GM19455 (cell line): ENCODE measurements around the gene ABCA4.

Experiments
- ATAC-seq: cut with Tn5 transposase; IDR thresholded peaks from one replicate; pipeline ENCODE4 v1.9.1; 2021; ENCODE audit not compliant: unreplicated experiment

ABCA4 gene

DNA sequence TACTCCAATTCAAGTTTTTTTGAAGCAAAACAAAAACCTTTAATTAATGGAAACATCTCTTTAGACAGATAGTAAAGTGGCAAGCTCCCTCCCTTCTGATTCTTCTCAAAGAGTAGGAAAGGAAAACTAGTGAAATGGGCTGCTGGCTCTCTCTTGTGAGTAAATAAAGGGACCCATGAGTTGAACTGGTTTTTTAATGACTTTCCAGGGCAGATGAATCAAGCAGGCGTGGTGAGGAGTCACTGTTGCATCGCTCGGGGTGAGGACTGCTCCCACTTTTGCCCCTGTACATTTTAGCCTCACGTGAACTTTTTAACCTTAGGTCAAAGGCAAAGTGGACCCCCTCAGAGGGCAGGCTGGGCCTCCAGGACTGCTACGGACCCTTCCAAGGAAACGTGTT, 64.8 kb downstream of the ABCA4 start:
- ATAC-seq: no peak

DNA sequence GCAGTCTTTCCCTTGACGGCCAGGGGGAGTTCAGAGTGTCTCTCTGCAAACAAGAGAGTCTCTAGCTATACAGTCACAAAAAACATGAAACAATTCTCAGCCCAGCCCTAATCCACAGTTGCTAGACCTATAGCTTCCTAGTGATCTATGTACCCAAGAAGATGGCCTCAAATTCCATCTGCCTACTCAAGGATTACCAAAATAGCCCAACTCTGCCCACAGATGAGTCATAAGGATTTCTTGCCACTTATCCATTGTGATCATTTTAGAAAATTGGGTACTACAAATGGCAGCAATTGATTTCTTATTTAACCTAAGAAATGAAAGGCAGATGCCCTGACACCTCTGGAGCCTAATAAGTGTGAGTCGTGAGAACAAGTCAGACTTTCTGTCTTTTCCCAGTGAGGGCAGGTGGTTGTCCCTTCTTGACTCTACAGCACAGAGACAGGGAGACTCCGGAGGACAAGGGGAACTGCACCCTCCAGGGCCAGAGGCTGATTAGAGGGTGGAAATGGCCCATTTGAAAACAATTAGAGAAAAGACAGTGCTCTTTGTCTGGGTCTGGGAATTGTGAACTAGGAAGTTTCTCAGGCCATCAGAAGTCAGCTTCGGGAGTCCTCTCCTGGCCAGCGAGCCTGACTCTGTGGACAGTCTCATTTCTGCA, 65.4 kb downstream of the ABCA4 start:
- no peak for ATAC-seq

DNA sequence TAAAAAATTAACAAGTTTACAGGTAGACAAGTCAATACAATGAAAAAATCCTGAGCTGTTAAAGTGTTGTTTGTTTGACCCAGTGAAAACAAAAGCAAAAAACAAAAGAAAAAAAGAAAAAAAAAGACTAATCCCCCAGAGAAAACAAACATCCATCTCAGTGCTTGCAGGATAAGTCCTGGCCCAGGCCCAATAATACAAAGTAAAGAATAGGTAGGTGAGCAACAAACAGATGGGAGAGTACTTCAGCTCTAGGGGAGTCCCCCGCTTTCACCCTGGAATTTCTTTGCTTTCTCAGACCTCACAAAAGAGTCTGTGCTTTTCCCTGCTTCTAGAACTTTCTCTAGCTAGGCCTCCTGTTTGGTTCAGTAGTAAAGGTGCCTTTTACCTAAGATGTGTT, 70.3 kb downstream of the ABCA4 start:
- ATAC-seq: no peak

GRCh38 chr1:94050254-94050653, 70.7 kb downstream of the ABCA4 start:
- no peak for ATAC-seq

GRCh38 chr1:94049791-94050190, 71.2 kb downstream of the ABCA4 start:
- ATAC-seq: no peak

DNA sequence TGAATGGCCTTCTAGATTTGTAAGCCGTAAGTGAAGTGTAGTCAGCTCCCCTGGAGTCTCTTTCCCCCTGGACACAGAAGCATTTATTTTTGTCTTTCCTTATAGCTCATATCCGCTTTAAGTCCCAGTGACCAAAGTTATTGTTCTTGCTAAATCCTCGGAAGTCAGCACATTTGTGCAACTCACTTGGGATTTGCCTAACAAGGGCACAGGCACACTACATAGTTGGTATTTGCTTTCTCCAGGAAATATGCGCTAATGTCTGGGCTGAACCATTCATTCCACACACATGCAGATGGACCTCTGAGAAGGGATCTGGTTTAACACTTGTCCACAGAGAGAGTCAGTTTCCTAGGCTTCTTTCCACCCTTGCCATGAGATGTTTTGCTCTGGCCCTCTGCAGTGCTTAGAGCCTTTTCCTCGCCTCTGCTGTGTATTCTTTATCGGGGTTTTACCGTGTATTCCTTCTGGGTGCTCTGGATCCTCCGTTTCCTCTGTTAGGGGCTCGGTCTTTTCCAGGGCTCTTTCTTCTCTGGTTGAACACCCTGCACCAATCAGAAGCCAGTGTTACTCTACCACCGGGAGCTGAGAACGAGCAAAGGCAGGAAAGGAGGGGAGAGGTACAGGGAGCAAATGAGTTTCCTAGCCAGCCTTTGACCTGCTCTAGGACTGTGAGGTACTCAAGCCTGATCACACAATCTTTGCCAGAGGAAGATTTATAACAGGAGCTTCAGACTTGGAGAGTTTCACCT, 72.4 kb downstream of the ABCA4 start:
- no peak for ATAC-seq

GRCh38 chr1:94047949-94048348, 73.0 kb downstream of the ABCA4 start:
- ATAC-seq: no peak

- no peak for ATAC-seq
These were observed 75.4 kb downstream of the ABCA4 start for GRCh38 chr1:94045465-94046056.

DNA sequence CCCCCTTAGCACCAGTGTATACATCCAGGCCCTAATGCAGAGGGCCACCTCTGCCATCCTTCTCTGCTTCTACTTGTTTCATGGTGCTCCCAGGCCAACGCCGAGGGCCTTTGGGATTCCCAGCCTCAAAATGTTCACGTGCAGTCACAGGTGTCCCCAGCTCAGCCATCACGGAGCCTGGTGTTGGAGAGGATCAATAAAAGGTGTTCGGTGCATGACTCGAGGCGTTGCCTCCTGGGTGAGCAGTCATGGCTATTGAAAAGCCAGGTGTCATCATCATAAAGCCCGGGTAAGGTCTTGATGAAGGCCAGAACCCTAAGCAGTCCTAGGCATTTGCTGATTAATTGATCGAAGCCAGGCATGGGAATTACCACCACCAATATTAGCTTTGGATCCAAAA, 76.1 kb downstream of the ABCA4 start:
- ATAC-seq: no peak

DNA sequence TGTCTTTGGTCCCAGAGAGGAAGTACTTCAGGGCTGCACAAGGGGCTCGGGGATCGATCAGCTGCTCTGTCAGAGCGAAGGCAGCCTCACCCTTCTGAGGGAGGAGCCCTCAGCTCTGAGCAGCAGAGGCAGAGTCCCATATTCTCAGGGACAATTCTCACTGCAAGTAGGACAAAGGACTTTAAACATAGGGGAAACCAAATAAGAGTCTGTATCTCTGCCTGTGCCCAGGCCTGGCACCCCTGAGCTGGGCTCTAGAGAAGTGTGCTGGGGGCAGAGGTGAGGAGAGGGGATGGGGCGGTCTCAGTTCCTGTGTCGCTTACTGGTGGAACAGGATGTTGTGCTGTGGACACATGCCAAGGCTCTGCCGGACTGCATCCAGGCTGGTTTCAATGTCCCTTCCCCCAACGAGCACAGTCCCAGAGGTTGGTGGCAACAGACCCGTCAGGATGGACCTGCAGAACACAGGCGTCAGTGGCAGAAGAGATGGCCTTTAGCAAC, 76.6 kb downstream of the ABCA4 start:
- no peak for ATAC-seq

- no peak for ATAC-seq
These were observed 77.1 kb downstream of the ABCA4 start for GRCh38 chr1:94043738-94044289.

GRCh38 chr1:94042388-94042787, 78.6 kb downstream of the ABCA4 start:
- no peak for ATAC-seq

- ATAC-seq: no peak
These were observed 80.9 kb downstream of the ABCA4 start for GRCh38 chr1:94039871-94040569.

- no peak for ATAC-seq
These were observed 81.5 kb downstream of the ABCA4 start for GRCh38 chr1:94039514-94039870.

DNA sequence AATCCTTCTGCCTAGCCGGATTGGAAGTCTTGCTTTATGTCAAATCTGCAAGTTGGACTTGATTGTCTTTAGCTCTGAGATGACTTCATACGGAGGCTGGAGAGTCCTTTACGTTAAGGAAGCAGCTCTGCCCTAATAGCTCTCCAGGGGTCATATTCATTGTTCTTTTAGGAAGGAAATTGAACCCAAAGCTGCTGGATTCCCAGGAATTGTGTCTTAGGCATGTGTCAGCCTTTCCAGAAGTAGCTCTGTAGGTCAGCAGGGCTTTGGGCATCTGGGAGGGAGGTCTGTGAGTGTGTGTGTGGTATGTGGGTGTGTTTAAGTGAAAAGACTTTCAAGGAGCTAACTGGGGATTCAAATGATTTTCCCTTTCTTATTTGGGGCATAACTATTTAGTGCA, 82.4 kb downstream of the ABCA4 start:
- ATAC-seq: no peak

- peak; percentile 46 for ATAC-seq
These were observed 83.3 kb downstream of the ABCA4 start for GRCh38 chr1:94037392-94038229.

- ATAC-seq: no peak
These were observed 84.2 kb downstream of the ABCA4 start for GRCh38 chr1:94036730-94037129.

DNA sequence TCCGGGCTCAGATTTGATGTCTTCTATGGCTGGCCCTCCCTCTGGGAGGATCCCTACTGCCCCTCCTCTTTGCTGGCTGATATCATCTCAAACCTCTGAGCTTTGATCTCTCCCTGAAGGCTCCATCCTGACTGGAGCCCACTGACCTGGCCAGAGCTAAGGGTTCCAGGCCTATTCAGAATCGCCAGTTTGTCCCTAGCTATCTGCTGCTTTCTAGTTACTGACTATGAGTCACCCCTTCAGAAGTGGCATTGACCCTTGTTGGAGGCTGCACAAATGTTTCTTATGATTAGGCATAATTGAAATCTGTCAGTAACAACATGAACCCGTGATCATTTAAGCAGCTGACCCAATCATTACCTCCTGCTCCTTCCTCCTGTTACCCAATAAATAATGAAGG, 87.1 kb downstream of the ABCA4 start:
- ATAC-seq: no peak

DNA sequence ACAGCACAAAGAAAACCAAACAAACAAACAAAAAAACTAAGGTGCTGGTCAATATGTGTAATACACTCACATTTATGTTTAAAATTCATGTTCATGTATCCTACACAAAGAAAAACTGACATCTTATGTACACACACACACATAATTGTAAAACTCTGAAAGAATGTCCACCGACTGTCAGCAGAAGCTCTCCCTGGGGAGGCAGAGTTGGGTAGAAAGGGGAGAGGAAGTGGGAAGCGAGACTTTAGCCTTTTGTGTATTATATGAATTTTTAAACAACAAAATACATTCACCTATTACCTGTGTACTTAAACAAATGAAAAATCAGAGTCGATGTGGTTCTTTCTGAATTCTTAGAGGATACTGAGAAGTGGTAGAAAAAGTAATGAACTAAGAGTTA, 88.3 kb downstream of the ABCA4 start:
- ATAC-seq: no peak

- ATAC-seq: no peak
These were observed 89.4 kb downstream of the ABCA4 start for GRCh38 chr1:94031591-94031990.
